Measurements from ENCODE around the gene CRYGB.

- no peak for TF ChIP-seq CTCF (conservative IDR thresholded peaks at IDR 0.05; ENCODE audit: low read length)
- TF ChIP-seq EZH2phosphoT487 (IDR thresholded peaks at IDR 0.05; ENCODE audit: borderline replicate concordance): no peak
Measured at GRCh38 chr2:208125251-208125650, 20.7 kb downstream of the CRYGB start.

Measured in Loucy (cell line).